Activated CD8-positive, alpha-beta memory T cell treated with anti-CD3 and anti-CD28 coated beads, Interleukin-2, amount 50 U/mL, for 1 hour (primary cell): ENCODE measurements around the gene FOXK1.
A peak's percentile ranks its signal among the peaks of the same experiment; 100 is the strongest.

Experiments used
- DNase-seq: peaks from one replicate; pipeline ENCODE4 v3.0.0-alpha.2; 2020; ENCODE audit errors: extremely low read depth

The FOXK1 gene

GRCh38 chr7:4745265-4745919 is 63.3 kb downstream of the FOXK1 start:
- DNase-seq: no peak

GRCh38 chr7:4745971-4746919 is 64.2 kb downstream of the FOXK1 start:
- no peak for DNase-seq

GRCh38 chr7:4747013-4747412 is 64.9 kb downstream of the FOXK1 start:
- DNase-seq: no peak

GRCh38 chr7:4747746-4748145 is 65.7 kb downstream of the FOXK1 start:
- DNase-seq: no peak

GRCh38 chr7:4748231-4748681 is 66.2 kb downstream of the FOXK1 start:
- no peak for DNase-seq

GRCh38 chr7:4749363-4749762 is 67.3 kb downstream of the FOXK1 start:
- no peak for DNase-seq

GRCh38 chr7:4749798-4750197 is 67.7 kb downstream of the FOXK1 start:
- DNase-seq: no peak

GRCh38 chr7:4751398-4751947 is 69.4 kb downstream of the FOXK1 start:
- no peak for DNase-seq

GRCh38 chr7:4753598-4754432 is 71.7 kb downstream of the FOXK1 start:
- peak; percentile 66 for DNase-seq

GRCh38 chr7:4754433-4755010 is 72.4 kb downstream of the FOXK1 start:
- DNase-seq: no peak

- DNase-seq: no peak
Observed at GRCh38 chr7:4755045-4755444, 73.0 kb downstream of the FOXK1 start.

GRCh38 chr7:4758111-4758510 is 76.0 kb downstream of the FOXK1 start:
- DNase-seq: no peak

GRCh38 chr7:4758791-4759190 is 76.7 kb downstream of the FOXK1 start:
- DNase-seq: no peak

- DNase-seq: no peak
Observed at GRCh38 chr7:4759211-4759610, 77.1 kb downstream of the FOXK1 start.

GRCh38 chr7:4760952-4761351 is 78.9 kb downstream of the FOXK1 start:
- DNase-seq: no peak

- no peak for DNase-seq
Observed at GRCh38 chr7:4762121-4763055, 80.3 kb downstream of the FOXK1 start.

- DNase-seq: no peak
Observed at GRCh38 chr7:4763091-4763793, 81.1 kb downstream of the FOXK1 start.

GRCh38 chr7:4763794-4764185 is 81.7 kb downstream of the FOXK1 start:
- DNase-seq: no peak

- no peak for DNase-seq
Observed at GRCh38 chr7:4764402-4765007, 82.4 kb downstream of the FOXK1 start.
